K562 (cell line): Measurements from ENCODE around the gene SLC35G3. TPM values are rescaled to one million over a fixed set of nuclear protein-coding genes. Genes with fewer than 3 reads are reported as not detected.
A peak's percentile ranks its signal among the peaks of the same experiment; 100 is the strongest.

ENCODE experiments used
- ATAC-seq: fragments of 200-7000 bp; cut with Tn5 transposase; 3 replicates; pipeline ENCODE4 v1.9.1; 2020; ENCODE audit warnings: moderate library complexity
- BruUV-seq: library from RNA; stranded (reverse); fragments of 400-500 nt; replicated peaks from 2 replicates; lab custom pipeline; 2021; lab: Mats Ljungman, UMichigan
- CTCF ChIA-PET: fragments of 300-600 bp; formaldehyde crosslinking; extraction: SDS; loops from one replicate; lab custom pipeline; 2021; ENCODE audit warnings: low intra/inter-chr PET ratio; lab: Yijun Ruan, JAX
- POLR2A ChIA-PET: fragments of 300-600, 350-650 bp; sonication (Branson Sonifier 250); formaldehyde crosslinking; extraction: SDS; loops from one replicate; lab custom pipeline; 2021; ENCODE audit warnings: antibody characterized with exemption, inconsistent platforms; lab: Yijun Ruan, JAX
- DNase-seq, 4 experiments: peaks; one replicate each; pipeline versions ENCODE4 v3.0.0 to v3.0.0-alpha.2; 2011 to 2018; ENCODE audit warnings: low spot score in 3 of 4, mixed read lengths in 3 of 4; ENCODE audit errors: extremely low read depth in 1 of 4
- FAIRE-seq: peaks from 2 replicates; lab custom pipeline; 2011; peaks lifted over from hg19 to GRCh38; lab: Jason Lieb, UNC
- H2AFZ ChIP-seq: 2 replicates; pipeline ENCODE4 v1.6.0; 2011; ENCODE audit warnings: low read depth, low read length, control low read depth, inconsistent platforms
- H3K27ac ChIP-seq: fragments of 200-600 bp; 3 replicates; pipeline ENCODE4 v1.8.0; 2011; ENCODE audit warnings: low read depth, mild to moderate bottlenecking, control low read depth, inconsistent platforms, low read length, moderate library complexity, mixed read lengths; ENCODE audit errors: extremely low read depth
- H3K27me3 ChIP-seq, 2 experiments: fragments of 300-600 bp in 1 of 2; 2 replicates in 1 of 2; 3 replicates in 1 of 2; pipeline versions ENCODE4 v1.6.0 to v1.8.0; 2011; ENCODE audit warnings: inconsistent platforms in 2 of 2, low read length in 2 of 2, mild to moderate bottlenecking in 1 of 2, mixed read lengths in 1 of 2, moderate library complexity in 1 of 2; ENCODE audit not compliant: control insufficient read depth in 2 of 2, insufficient read depth in 2 of 2
- H3K36me3 ChIP-seq: fragments of 300-600 bp; 3 replicates; pipeline ENCODE4 v1.8.0; 2011; ENCODE audit warnings: mild to moderate bottlenecking, low read length, inconsistent platforms; ENCODE audit not compliant: control insufficient read depth, insufficient read depth
- H3K4me1 ChIP-seq, 2 experiments: fragments of 200-600 bp in 1 of 2; replicated peaks in 1 of 2; 2 replicates in 1 of 2; 3 replicates in 1 of 2; pipeline versions ENCODE4 v1.5.1 to v1.8.0; 2011; ENCODE audit warnings: inconsistent platforms in 2 of 2, low read length in 2 of 2, mild to moderate bottlenecking in 1 of 2, mixed read lengths in 1 of 2, moderate library complexity in 1 of 2; ENCODE audit not compliant: control insufficient read depth in 2 of 2, insufficient read depth in 2 of 2
- H3K4me2 ChIP-seq: 2 replicates; pipeline ENCODE4 v1.6.1; 2011; ENCODE audit warnings: low read length, control low read depth, inconsistent platforms, mixed read lengths; ENCODE audit not compliant: insufficient read depth
- H3K4me3 ChIP-seq: fragments of 200-600 bp; sonication (generic), shearing (Covaris generic); 2 replicates; pipeline ENCODE4 v1.5.1; 2016; ENCODE audit warnings: control low read depth, inconsistent platforms
- H3K79me2 ChIP-seq: fragments of 200-600 bp; 3 replicates; pipeline ENCODE4 v1.8.0; 2011; ENCODE audit warnings: low read length, inconsistent platforms; ENCODE audit not compliant: control insufficient read depth, insufficient read depth
- H3K9ac ChIP-seq, 2 experiments: 2 replicates each; pipeline versions ENCODE4 v1.6.0 to v1.6.1; 2011; ENCODE audit warnings: low read depth in 2 of 2, low read length in 2 of 2, control low read depth in 1 of 2, inconsistent platforms in 1 of 2, mild to moderate bottlenecking in 1 of 2, mixed read lengths in 1 of 2; ENCODE audit not compliant: insufficient read depth in 1 of 2
- H3K9me1 ChIP-seq: one replicate; pipeline ENCODE4 v1.6.0; 2011; ENCODE audit warnings: inconsistent platforms, mild to moderate bottlenecking, low read length, moderate library complexity; ENCODE audit not compliant: control insufficient read depth, insufficient read depth
- H3K9me3 ChIP-seq: replicated peaks from 2 replicates; pipeline ENCODE4 v1.5.1; 2011; ENCODE audit warnings: low read depth, low read length, inconsistent platforms; ENCODE audit not compliant: control insufficient read depth, insufficient read depth
- H4K20me1 ChIP-seq: replicated peaks from 2 replicates; pipeline ENCODE4 v1.6.1; 2011; ENCODE audit warnings: low read length, inconsistent platforms, mixed read lengths; ENCODE audit not compliant: control insufficient read depth, insufficient read depth
- CCNT2 ChIP-seq: IDR thresholded peaks from 2 replicates; pipeline ENCODE4 v1.6.1; 2011; ENCODE audit warnings: borderline replicate concordance, low read depth, mild to moderate bottlenecking, moderate library complexity, mixed read lengths, low read length; ENCODE audit not compliant: insufficient read length; ENCODE audit errors: extremely low read depth
- GATA2 ChIP-seq: sonication (generic); formaldehyde crosslinking; IDR thresholded peaks from 2 replicates; pipeline ENCODE4 v1.4.0; 2020; ENCODE audit warnings: mild to moderate bottlenecking, missing genetic modification reagents
- KLF6 ChIP-seq: fragments of 250-450 bp; sonication (Bioruptor Pico); IDR thresholded peaks from 2 replicates; pipeline ENCODE4 v1.4.0; 2020; ENCODE audit warnings: mild to moderate bottlenecking, moderate library complexity, borderline replicate concordance
- NCOR1 ChIP-seq: fragments of 450-650 bp; IDR thresholded peaks from 2 replicates; pipeline ENCODE4 v1.6.1; 2016; ENCODE audit warnings: mild to moderate bottlenecking, moderate library complexity
- NFE2 ChIP-seq: IDR thresholded peaks from 2 replicates; pipeline ENCODE4 v1.6.1; 2014; ENCODE audit warnings: antibody characterized with exemption, low read depth
- NFIX ChIP-seq: fragments of 250-450 bp; sonication (Bioruptor Pico); IDR thresholded peaks from 2 replicates; pipeline ENCODE4 v1.4.0; 2020; ENCODE audit warnings: low read depth, mild to moderate bottlenecking, moderate library complexity
- PKNOX1 ChIP-seq: fragments of 450-650 bp; IDR thresholded peaks from 2 replicates; pipeline ENCODE4 v1.6.1; 2016
- SPI1 ChIP-seq: IDR thresholded peaks from 2 replicates; pipeline ENCODE4 v1.6.1; 2011; ENCODE audit warnings: low read depth, low read length, control low read depth, borderline replicate concordance
- ZBTB7A ChIP-seq: IDR thresholded peaks from 2 replicates; pipeline ENCODE4 v1.6.1; 2011; ENCODE audit warnings: low read depth, mild to moderate bottlenecking, low read length, moderate library complexity, borderline replicate concordance; ENCODE audit not compliant: control insufficient read depth
- ZNF76 ChIP-seq: fragments of 250-450 bp; sonication (Bioruptor Pico); IDR thresholded peaks from 2 replicates; pipeline ENCODE4 v1.4.0; 2020; ENCODE audit warnings: mild to moderate bottlenecking, moderate library complexity, borderline replicate concordance
- WGBS: fragments of 100-300 bp; shearing (Covaris generic); methylation state at CpG from one replicate; pipeline ENCODE4 v1.1.6; 2016; ENCODE audit warnings: low coverage, mixed read lengths; ENCODE audit not compliant: insufficient coverage; ENCODE audit errors: missing lambda C conversion rate; 5-methylcytosine and 5-hydroxymethylcytosine counted together
- in situ Hi-C: fragments of 300-500 bp; cut with MboI; formaldehyde crosslinking; loops from 4 replicates; pipeline ENCODE4 v1.15.0; 2018; ENCODE audit warnings: inconsistent platforms, mixed read lengths
- intact Hi-C: fragments of 100-400 bp; cut with micrococcal nuclease; formaldehyde crosslinking; loops from 2 replicates; pipeline ENCODE4 v1.14.2; 2022
- polyA plus RNA-seq, 8 experiments: library from polyadenylated mRNA; depleted of rRNA in 4 of 8; stranded (reverse) in 5 of 8; unstranded in 3 of 8; fragments of >200 nt; fragmentation: Nextera tagmentation in 2 of 8; fragmentation: Illumina TruSeq in 1 of 8; extraction: Ambion mirVana in 2 of 8; extraction: Trizol in 1 of 8; gene quantifications; 2 replicates each; pipeline versions ENCODE4 v1.2.1 to v1.2.3, GENCODE V29; 2011 to 2014; ENCODE audit warnings: inconsistent platforms in 1 of 8, missing spikeins in 1 of 8
- total RNA-seq, 7 experiments: library from RNA; depleted of rRNA in 6 of 7; stranded (reverse); fragments of >200 nt in 6 of 7; fragmentation: Illumina TruSeq in 2 of 7; extraction: Trizol in 2 of 7; gene quantifications; 2 replicates each; pipeline versions ENCODE4 v1.2.1 to v1.2.3, GENCODE V29; 2011 to 2021; ENCODE audit warnings: low replicate concordance in 1 of 7

Gene SLC35G3
- total and polyA plus RNA-seq, 9 of the 15 experiments (the other 6 are each of a cell fraction or from before 2014, with no cell fraction given) = not detected

DNA sequence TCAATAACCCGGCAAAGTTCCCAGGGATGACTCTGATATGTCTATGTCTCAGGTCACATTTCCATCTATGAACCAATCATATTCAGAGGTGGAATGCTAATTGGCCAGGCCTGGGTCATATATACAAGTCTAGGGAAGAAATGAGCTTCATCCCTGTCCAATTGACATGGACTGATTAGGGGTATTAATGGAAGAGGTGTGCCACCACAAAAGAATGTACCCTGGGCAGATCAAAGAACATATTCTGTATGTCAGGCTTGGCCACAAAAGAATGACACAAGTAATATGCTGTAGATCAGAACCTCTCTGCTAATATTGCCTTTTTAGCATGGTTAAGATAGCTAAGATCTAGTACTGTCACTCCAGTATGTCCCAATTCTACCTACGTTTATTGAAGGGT is 6.7 kb downstream of the SLC35G3 start:
- Histone ChIP-seq H3K36me3 (no peaks in the 10 kb centered on the region), H4K20me1 (no peaks in the 10 kb centered on the region), H2AFZ (no peak overlapping the region), H3K4me2 (no peak overlapping the region), H3K9me1 (no peaks in the 10 kb centered on the region), H3K79me2 (no peaks in the 10 kb centered on the region), H3K4me1 (no peaks in the 10 kb centered on the region), H3K9me3 (no peaks in the 10 kb centered on the region), H3K27ac (no peak overlapping the region), H3K27me3 (peaks cover 9 to 19% of the 10 kb centered on the region in 2 experiments), H3K4me3 (no peak overlapping the region), H3K9ac (no peak overlapping the region)
- intact Hi-C loops (no loop called here), in situ Hi-C loops (no loop called here)
- no TSS peak for BruUV-seq
- 18% methylated on average over 2 of the region's 2 CpGs for WGBS
- TF ChIP-seq GATA2 (CRISPR knock-in tag) (no peak), NCOR1 (no peak), ZBTB7A (no peak), CCNT2 (no peak), ZNF76 (CRISPR knock-in tag) (no peak)
- ChIA-PET POLR2A (interaction anchor here (0.6 kb wide), 1 partner anchor 303 kb away, joined by 3 read pairs; no protein-coding TSS in a partner anchor), CTCF (no interaction called here)
- DNase-seq (no peak), ATAC-seq (no peak), FAIRE-seq (no peak)

DNA sequence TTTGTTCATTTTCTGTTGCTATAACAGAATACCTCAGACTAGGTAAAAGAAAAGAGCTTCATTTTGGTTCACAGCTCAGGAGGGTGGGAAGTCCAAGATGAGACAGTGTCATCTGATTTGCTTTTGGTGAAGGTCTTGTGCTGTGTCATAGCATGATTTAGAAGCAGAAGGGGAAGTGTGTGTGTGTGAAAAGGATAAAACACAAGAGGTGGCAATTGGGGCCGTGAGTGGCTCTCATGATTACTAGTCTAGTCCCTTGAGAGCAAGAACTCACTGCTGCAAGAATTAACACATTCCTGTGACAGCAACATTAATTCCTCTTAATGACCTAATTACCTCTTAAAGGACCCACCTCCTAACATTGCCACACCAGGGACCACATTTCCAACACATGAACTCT is 8.3 kb downstream of the SLC35G3 start:
- no peaks in the 10 kb centered on the region for H4K20me1 ChIP-seq
- H3K9me1 ChIP-seq = no peaks in the 10 kb centered on the region
- no peaks in the 10 kb centered on the region for H3K36me3 ChIP-seq
- H3K4me2 ChIP-seq = no peak overlapping the region
- intact Hi-C loops = no loop called here
- ATAC-seq (no peak), FAIRE-seq (no peak), DNase-seq (no peak)
- no peaks in the 10 kb centered on the region for H3K79me2 ChIP-seq
- H3K4me3 ChIP-seq = no peak overlapping the region
- H3K9me3 ChIP-seq = no peaks in the 10 kb centered on the region
- H3K27me3 ChIP-seq = peaks cover 11 to 24% of the 10 kb centered on the region in 2 experiments
- no peak overlapping the region for H3K9ac ChIP-seq
- ChIA-PET CTCF (no interaction called here), POLR2A (no interaction called here)
- H3K4me1 ChIP-seq = no peaks in the 10 kb centered on the region
- TF ChIP-seq NFE2 (0 out of 2 replicates have a peak, but pooled peaks have one; percentile 11), KLF6 (CRISPR knock-in tag) (no peak), PKNOX1 (peak; percentile 12; the same call in 1 of the 2 replicates), SPI1 (0 out of 2 replicates have a peak, but pooled peaks have one; percentile 2), NFIX (CRISPR knock-in tag) (no peak)
- in situ Hi-C loops = no loop called here
- H2AFZ ChIP-seq = no peak overlapping the region
- WGBS = 0% methylated on average over 1 of the region's 1 CpG
- H3K27ac ChIP-seq = no peak overlapping the region
- no TSS peak for BruUV-seq
